ENCODE data around the gene MMS19.
A peak's percentile ranks its signal among the peaks of the same experiment; 100 is the strongest.

The MMS19 gene

GRCh38 chr10:97517778-97518300 is 19.6 kb upstream of the MMS19 start:
- Mint-ChIP-seq H3K27ac (no peak overlapping the region), H3K4me1 (ENCODE audit: low read depth) (no peaks in the 10 kb centered on the region), H3K27me3 (peaks cover 1% of the 10 kb centered on the region), H3K36me3 (ENCODE audit: low read depth) (no peaks in the 10 kb centered on the region), H3K9me3 (no peaks in the 10 kb centered on the region), H3K4me3 (no peak overlapping the region)

DNA sequence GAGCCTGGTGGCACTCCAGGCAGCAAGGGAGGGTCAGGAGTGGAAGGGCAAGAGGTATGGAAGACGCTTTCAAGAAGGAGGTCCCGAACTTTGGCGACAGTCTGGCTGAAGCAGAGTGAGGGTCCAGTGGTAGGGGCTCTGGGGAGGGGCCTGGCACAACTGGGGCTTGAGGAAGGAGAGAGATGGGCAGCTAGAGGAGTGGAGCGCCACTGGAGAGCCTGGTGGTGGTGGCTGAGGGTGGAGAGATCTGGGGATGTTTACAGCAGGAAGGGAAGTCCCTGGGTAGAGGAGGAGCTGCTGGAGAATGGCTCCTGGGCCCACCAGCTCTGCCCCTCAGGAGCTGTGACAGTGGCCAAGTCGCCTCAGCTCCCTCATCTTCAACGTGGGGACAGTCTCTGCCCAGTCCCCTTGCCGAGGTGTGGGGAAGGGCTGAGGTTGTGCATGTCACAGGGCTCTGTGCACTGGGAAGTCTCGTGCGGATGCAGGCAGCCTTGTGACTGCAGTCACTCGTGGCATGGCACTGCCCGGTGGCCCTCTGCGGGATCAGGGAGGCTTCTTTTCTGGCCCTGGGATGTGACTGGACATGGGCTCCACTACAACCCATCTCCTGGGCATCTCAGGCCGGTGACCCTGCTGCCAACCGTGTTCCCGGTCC is 19.0 kb upstream of the MMS19 start:
- no peak overlapping the region for H3K27ac Mint-ChIP-seq
- H3K9me3 Mint-ChIP-seq: no peaks in the 10 kb centered on the region
- no peaks in the 10 kb centered on the region for H3K36me3 Mint-ChIP-seq (ENCODE audit: low read depth)
- H3K4me3 Mint-ChIP-seq: no peak overlapping the region
- no peaks in the 10 kb centered on the region for H3K4me1 Mint-ChIP-seq (ENCODE audit: low read depth)
- no peaks in the 10 kb centered on the region for H3K27me3 Mint-ChIP-seq

DNA sequence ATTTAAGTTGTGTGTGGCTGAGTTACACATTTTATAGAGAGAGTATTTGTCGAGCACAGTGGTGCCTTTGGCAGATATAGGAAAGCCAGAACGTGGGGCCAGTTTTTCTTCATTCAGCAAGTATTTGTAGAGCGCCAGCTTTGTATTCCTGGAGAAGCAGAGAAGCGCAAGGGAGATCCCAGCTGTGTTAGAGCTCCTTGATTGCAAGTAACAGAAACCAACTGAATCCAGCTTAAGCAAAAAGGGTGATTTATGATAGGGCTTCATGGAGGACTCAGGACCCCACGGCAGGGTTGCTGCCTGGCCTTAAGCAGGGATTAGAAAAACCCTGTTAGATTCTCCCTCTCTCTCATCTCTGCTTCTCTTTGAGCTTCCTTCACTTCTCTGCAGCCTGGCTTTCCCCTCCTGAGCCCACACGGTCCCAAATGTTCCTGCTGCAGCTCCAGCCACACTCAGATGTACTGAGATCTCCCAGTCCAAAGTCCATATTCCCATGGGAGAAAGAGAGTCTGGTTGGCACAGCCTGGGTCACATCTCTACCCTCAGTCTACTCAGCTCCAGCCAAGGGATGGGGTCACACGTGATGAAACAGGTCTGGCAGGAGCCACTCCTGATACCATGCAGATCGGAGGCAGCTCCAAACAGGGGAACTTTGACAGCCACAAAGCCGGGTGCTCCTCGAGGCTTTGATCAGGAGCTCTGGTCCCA is 17.2 kb upstream of the MMS19 start:
- Mint-ChIP-seq H3K9me3 (no peaks in the 10 kb centered on the region), H3K27ac (no peak overlapping the region), H3K36me3 (ENCODE audit: low read depth) (no peaks in the 10 kb centered on the region), H3K4me3 (no peak overlapping the region), H3K27me3 (no peaks in the 10 kb centered on the region), H3K4me1 (ENCODE audit: low read depth) (no peaks in the 10 kb centered on the region)

GRCh38 chr10:97514344-97514743 is 16.1 kb upstream of the MMS19 start:
- H3K4me3 Mint-ChIP-seq: no peak overlapping the region
- no peaks in the 10 kb centered on the region for H3K27me3 Mint-ChIP-seq
- no peaks in the 10 kb centered on the region for H3K4me1 Mint-ChIP-seq (ENCODE audit: low read depth)
- H3K27ac Mint-ChIP-seq: no peak overlapping the region
- H3K36me3 Mint-ChIP-seq (ENCODE audit: low read depth): no peaks in the 10 kb centered on the region
- H3K9me3 Mint-ChIP-seq: no peaks in the 10 kb centered on the region

GRCh38 chr10:97512993-97513392 is 14.8 kb upstream of the MMS19 start:
- H3K4me1 Mint-ChIP-seq (ENCODE audit: low read depth): no peaks in the 10 kb centered on the region
- no peaks in the 10 kb centered on the region for H3K27me3 Mint-ChIP-seq
- no peak overlapping the region for H3K4me3 Mint-ChIP-seq
- no peaks in the 10 kb centered on the region for H3K9me3 Mint-ChIP-seq
- no peaks in the 10 kb centered on the region for H3K36me3 Mint-ChIP-seq (ENCODE audit: low read depth)
- no peak overlapping the region for H3K27ac Mint-ChIP-seq

DNA sequence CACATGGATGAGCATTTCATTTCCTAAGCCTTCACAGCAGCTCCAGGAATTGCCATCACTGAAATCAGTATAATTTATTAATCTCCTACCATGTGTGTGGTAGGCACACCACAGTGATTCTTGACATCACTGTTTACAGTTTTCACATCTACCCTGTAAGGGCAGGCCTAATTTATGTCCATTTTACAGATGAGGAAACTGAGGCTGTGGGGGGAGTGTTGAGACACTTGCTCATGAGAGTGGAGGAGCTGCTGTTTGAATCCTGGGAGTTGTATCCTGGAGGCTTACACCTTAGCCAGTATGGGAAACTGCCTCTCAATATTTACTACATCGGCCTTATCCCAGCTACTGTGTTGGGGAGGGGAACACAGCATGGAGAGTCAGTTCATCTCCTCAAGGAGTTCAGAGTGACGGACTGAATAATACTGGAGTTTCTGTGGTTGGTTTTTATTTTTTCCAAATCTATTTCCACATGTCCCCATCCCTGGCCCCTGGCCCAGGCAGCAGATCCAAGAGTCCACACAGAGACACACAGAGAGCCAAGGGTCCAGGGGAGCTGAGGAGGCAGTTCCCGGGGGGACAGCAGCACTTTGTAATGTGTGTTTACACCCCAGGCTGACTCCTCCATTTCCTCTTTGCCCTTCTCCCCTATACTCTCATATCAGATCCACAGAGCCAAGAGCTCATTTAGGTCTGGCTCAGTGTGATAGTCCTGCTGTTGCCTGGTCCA is 13.7 kb upstream of the MMS19 start:
- no peak overlapping the region for H3K27ac Mint-ChIP-seq
- H3K4me1 Mint-ChIP-seq (ENCODE audit: low read depth): no peaks in the 10 kb centered on the region
- H3K4me3 Mint-ChIP-seq: no peak overlapping the region
- no peaks in the 10 kb centered on the region for H3K36me3 Mint-ChIP-seq (ENCODE audit: low read depth)
- H3K27me3 Mint-ChIP-seq: no peaks in the 10 kb centered on the region
- no peaks in the 10 kb centered on the region for H3K9me3 Mint-ChIP-seq

- H3K27ac Mint-ChIP-seq: no peak overlapping the region
- no peaks in the 10 kb centered on the region for H3K36me3 Mint-ChIP-seq (ENCODE audit: low read depth)
- no peaks in the 10 kb centered on the region for H3K27me3 Mint-ChIP-seq
- H3K4me1 Mint-ChIP-seq (ENCODE audit: low read depth): peaks cover 4% of the 10 kb centered on the region
- H3K9me3 Mint-ChIP-seq: no peaks in the 10 kb centered on the region
- H3K4me3 Mint-ChIP-seq: no peak overlapping the region
These were observed 12.5 kb upstream of the MMS19 start for GRCh38 chr10:97510686-97511085.

DNA sequence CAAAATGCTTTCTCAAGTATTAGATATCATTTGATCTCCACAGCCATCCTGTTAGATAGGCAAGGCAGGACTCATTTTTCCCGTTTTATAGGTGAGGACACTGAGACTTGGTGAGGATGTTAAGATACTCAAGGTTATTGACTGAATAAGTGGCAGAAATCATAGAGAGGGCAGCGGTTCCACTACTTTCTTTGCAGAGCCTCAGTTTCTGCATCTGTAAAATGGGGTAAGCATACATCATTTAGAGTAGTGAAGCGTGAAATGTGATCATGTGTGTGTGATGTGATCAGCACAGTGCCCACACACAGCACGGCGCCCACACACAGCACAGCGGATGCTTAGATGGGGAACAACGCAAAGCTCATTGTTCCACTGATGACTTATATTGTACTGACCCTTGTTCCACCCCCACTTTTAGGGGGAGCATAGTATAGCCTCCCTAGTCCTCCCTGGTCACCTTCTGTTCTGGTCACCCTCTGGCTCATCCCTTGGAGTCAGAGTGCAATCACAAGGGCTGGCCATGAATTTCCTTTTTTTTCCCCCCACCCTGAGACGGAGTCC is 11.0 kb upstream of the MMS19 start:
- no peak overlapping the region for H3K27ac Mint-ChIP-seq

GRCh38 chr10:97508342-97508741 is 10.1 kb upstream of the MMS19 start:
- H3K4me3 Mint-ChIP-seq: no peak overlapping the region
- H3K27me3 Mint-ChIP-seq: no peaks in the 10 kb centered on the region
- H3K9me3 Mint-ChIP-seq: no peaks in the 10 kb centered on the region
- peaks cover 4% of the 10 kb centered on the region for H3K4me1 Mint-ChIP-seq (ENCODE audit: low read depth)
- H3K36me3 Mint-ChIP-seq (ENCODE audit: low read depth): no peaks in the 10 kb centered on the region
- no peak overlapping the region for H3K27ac Mint-ChIP-seq

More for the DNA sequence above, 11.0 kb upstream of the MMS19 start:
- H3K4me1 Mint-ChIP-seq (ENCODE audit: low read depth): peaks cover 4% of the 10 kb centered on the region
- no peaks in the 10 kb centered on the region for H3K27me3 Mint-ChIP-seq
- no peaks in the 10 kb centered on the region for H3K9me3 Mint-ChIP-seq
- H3K36me3 Mint-ChIP-seq (ENCODE audit: low read depth): no peaks in the 10 kb centered on the region
- H3K4me3 Mint-ChIP-seq: no peak overlapping the region

DNA sequence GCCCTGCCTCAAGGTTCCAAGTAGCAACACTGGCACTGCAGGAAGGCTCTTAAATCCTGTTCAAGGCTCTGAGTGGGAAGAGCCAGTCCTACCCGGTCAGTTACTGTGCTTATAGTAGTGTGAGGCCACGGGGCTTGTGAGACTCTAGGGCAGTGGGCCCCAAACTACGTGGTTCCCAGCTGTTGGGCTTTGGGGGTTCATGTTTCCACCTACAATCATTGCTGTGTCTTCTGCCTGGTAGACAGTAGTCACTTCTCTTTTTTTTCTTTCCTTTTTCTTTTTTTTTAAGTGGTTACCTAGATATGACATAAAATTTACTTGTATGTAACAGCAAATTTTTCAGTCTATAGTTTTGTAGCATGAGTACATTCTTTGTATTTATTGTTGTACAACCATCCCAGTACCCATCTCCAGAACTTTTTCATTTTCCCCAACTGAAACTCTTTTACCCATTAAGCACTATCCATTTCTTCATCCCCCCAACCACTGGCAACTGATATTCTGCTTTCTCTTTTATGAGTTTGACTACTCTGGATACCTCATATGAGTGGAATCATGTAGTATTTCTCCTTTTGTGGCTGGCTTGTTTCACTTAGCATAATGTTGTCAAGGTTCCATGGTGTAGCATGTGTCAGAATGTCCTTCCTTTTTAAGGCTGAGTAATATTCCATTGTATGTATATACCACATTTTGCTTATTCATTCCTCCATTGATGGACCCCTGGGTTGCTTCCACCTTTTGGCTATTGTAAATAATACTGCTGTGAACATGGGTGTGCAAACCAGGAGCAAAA is 8.2 kb upstream of the MMS19 start:
- H3K9me3 Mint-ChIP-seq: no peaks in the 10 kb centered on the region
- H3K27ac Mint-ChIP-seq: no peak overlapping the region
- H3K36me3 Mint-ChIP-seq (ENCODE audit: low read depth): no peaks in the 10 kb centered on the region
- no peak overlapping the region for H3K4me3 Mint-ChIP-seq
- peaks cover 6% of the 10 kb centered on the region for H3K27me3 Mint-ChIP-seq
- peaks cover 4% of the 10 kb centered on the region for H3K4me1 Mint-ChIP-seq (ENCODE audit: low read depth)

DNA sequence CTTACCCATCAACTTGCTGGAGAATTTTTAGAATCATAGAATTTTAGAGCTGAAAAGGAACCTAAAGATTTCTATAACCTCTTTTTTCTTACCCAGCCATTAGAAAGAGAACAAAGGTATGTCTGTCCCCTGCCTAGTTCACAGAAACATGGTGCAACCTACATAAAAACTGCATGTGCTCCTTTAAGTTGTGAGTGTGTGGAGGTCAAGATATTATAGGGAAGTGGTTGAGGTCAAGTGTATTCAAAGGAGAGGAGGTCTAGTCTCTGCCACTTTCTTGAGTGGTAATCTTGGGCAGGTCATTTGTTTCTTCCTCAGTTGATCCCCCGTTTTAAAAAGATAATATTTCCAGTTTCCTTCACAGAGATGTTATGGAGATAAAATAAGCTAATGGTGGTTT is 6.9 kb upstream of the MMS19 start:
- Mint-ChIP-seq H3K36me3 (ENCODE audit: low read depth) (no peaks in the 10 kb centered on the region), H3K4me3 (no peak overlapping the region), H3K9me3 (no peaks in the 10 kb centered on the region), H3K4me1 (ENCODE audit: low read depth) (peaks cover 10% of the 10 kb centered on the region), H3K27me3 (peaks cover 17% of the 10 kb centered on the region), H3K27ac (no peak overlapping the region)

- no peaks in the 10 kb centered on the region for H3K36me3 Mint-ChIP-seq (ENCODE audit: low read depth)
- H3K27me3 Mint-ChIP-seq: peaks cover 23% of the 10 kb centered on the region
- H3K27ac Mint-ChIP-seq: no peak overlapping the region
- no peak overlapping the region for H3K4me3 Mint-ChIP-seq
- no peaks in the 10 kb centered on the region for H3K9me3 Mint-ChIP-seq
- H3K4me1 Mint-ChIP-seq (ENCODE audit: low read depth): peaks cover 16% of the 10 kb centered on the region
These were observed 5.2 kb upstream of the MMS19 start for GRCh38 chr10:97503406-97503805.

GRCh38 chr10:97502916-97503315 is 4.7 kb upstream of the MMS19 start:
- H3K36me3 Mint-ChIP-seq (ENCODE audit: low read depth): no peaks in the 10 kb centered on the region
- H3K27ac Mint-ChIP-seq: no peak overlapping the region
- H3K9me3 Mint-ChIP-seq: no peaks in the 10 kb centered on the region

GRCh38 chr10:97500297-97500575 is 2.0 kb upstream of the MMS19 start:
- no peak overlapping the region for H3K27ac Mint-ChIP-seq

More at GRCh38 chr10:97502916-97503315, 4.7 kb upstream of the MMS19 start:
- H3K27me3 Mint-ChIP-seq: peaks cover 23% of the 10 kb centered on the region
- no peak overlapping the region for H3K4me3 Mint-ChIP-seq
- H3K4me1 Mint-ChIP-seq (ENCODE audit: low read depth): peaks cover 16% of the 10 kb centered on the region

More at GRCh38 chr10:97500297-97500575, 2.0 kb upstream of the MMS19 start:
- Mint-ChIP-seq H3K9me3 (no peaks in the 10 kb centered on the region), H3K27me3 (peaks cover 23% of the 10 kb centered on the region), H3K4me3 (peak overlapping the region; percentile 64), H3K4me1 (ENCODE audit: low read depth) (peaks cover 35% of the 10 kb centered on the region), H3K36me3 (ENCODE audit: low read depth) (peaks cover 4% of the 10 kb centered on the region)

All from stimulated activated naive CD8-positive, alpha-beta T cell treated with anti-CD3 and anti-CD28 coated beads, Interleukin-15, Interleukin-2, amounts not matched to agents 100 ng/mL and 50 ng/mL, for 24 hours (primary cell).